GM23338 (cell line): ENCODE data around the gene CEACAM4. TPM values are rescaled to one million over a fixed set of nuclear protein-coding genes. Genes with fewer than 3 reads are reported as not detected.
"Not testable (repeated sequence)": the region's sequence is repeated elsewhere in the genome, so short reads cannot be mapped to it uniquely, and the experiment has no call there.

Experiments used
- ATAC-seq: fragments of 200-7000 bp; cut with Tn5 transposase; 3 replicates; pipeline ENCODE4 v1.9.1; 2020
- DNase-seq: peaks from one replicate; pipeline ENCODE4 v3.0.0-alpha.2; 2015; ENCODE audit warnings: low spot score
- H2AFZ ChIP-seq: fragments of 200-600 bp; sonication (generic); 2 replicates; pipeline ENCODE4 v1.8.0; 2016; ENCODE audit warnings: antibody characterized with exemption, mild to moderate bottlenecking, moderate library complexity
- H3F3A ChIP-seq: fragments of 200-600 bp; sonication (generic); replicated peaks from 2 replicates; pipeline ENCODE4 v1.8.0; 2017; ENCODE audit warnings: antibody characterized with exemption, mixed run types, low read depth
- H3K27ac ChIP-seq: fragments of 200-600 bp; sonication (generic); 2 replicates; pipeline ENCODE4 v1.6.1; 2016; ENCODE audit warnings: low read depth
- H3K27me3 ChIP-seq: fragments of 200-600 bp; sonication (generic); 2 replicates; pipeline ENCODE4 v1.8.0; 2016; ENCODE audit warnings: mild to moderate bottlenecking, mixed run types, moderate library complexity; ENCODE audit not compliant: insufficient read depth
- H3K36me3 ChIP-seq: fragments of 200-600 bp; sonication (generic); 2 replicates; pipeline ENCODE4 v1.8.0; 2016; ENCODE audit warnings: mild to moderate bottlenecking; ENCODE audit not compliant: insufficient read depth
- H3K4me1 ChIP-seq: fragments of 200-600 bp; sonication (generic); 2 replicates; pipeline ENCODE4 v1.8.0; 2016; ENCODE audit warnings: mild to moderate bottlenecking, moderate library complexity; ENCODE audit not compliant: insufficient read depth
- H3K4me2 ChIP-seq: fragments of 200-600 bp; sonication (generic); 2 replicates; pipeline ENCODE4 v1.7.1; 2017; ENCODE audit warnings: mixed run types
- H3K4me3 ChIP-seq: fragments of 200-600 bp; sonication (generic); 2 replicates; pipeline ENCODE4 v1.6.1; 2016; ENCODE audit warnings: mixed run types
- H3K79me2 ChIP-seq: fragments of 200-600 bp; sonication (generic); replicated peaks from 2 replicates; pipeline ENCODE4 v1.8.0; 2017; ENCODE audit warnings: mild to moderate bottlenecking; ENCODE audit not compliant: insufficient read depth
- H3K9me2 ChIP-seq: fragments of 200-600 bp; sonication (generic); 2 replicates; pipeline ENCODE4 v1.8.0; 2017; ENCODE audit not compliant: insufficient read depth
- H4K20me1 ChIP-seq: fragments of 200-600 bp; sonication (generic); replicated peaks from 2 replicates; pipeline ENCODE4 v1.8.0; 2017; ENCODE audit warnings: mild to moderate bottlenecking; ENCODE audit not compliant: insufficient read depth
- H3K27ac Mint-ChIP-seq: 2 replicates; pipeline ENCODE4 v1.8.0; 2020; ENCODE audit warnings: inconsistent platforms, mild to moderate bottlenecking, moderate library complexity, mixed read lengths
- H3K27me3 Mint-ChIP-seq: 3 replicates; pipeline ENCODE4 v1.8.0; 2022; ENCODE audit warnings: low read depth, mild to moderate bottlenecking, moderate library complexity, mixed read lengths, inconsistent platforms; ENCODE audit not compliant: insufficient read depth, poor library complexity
- H3K36me3 Mint-ChIP-seq: 3 replicates; pipeline ENCODE4 v1.8.0; 2021; ENCODE audit warnings: low read depth, mild to moderate bottlenecking, inconsistent platforms, moderate library complexity, mixed read lengths
- H3K4me1 Mint-ChIP-seq: 3 replicates; pipeline ENCODE4 v1.8.0; 2020; ENCODE audit warnings: mild to moderate bottlenecking, inconsistent platforms, mixed read lengths
- H3K4me3 Mint-ChIP-seq: 3 replicates; pipeline ENCODE4 v1.8.0; 2021; ENCODE audit warnings: moderate library complexity, mild to moderate bottlenecking, inconsistent platforms, mixed read lengths
- H3K9me3 Mint-ChIP-seq: 3 replicates; pipeline ENCODE4 v1.8.0; 2020; ENCODE audit warnings: moderate library complexity, mild to moderate bottlenecking, inconsistent platforms, mixed read lengths
- EZH2 ChIP-seq: fragments of 200-600 bp; sonication (generic); IDR thresholded peaks from one replicate; pipeline ENCODE4 v1.8.0; 2017; ENCODE audit warnings: antibody characterized with exemption, mild to moderate bottlenecking, low read depth; ENCODE audit not compliant: unreplicated experiment
- JUNB ChIP-seq: IDR thresholded peaks from one replicate; pipeline ENCODE4 v1.6.1; 2016; ENCODE audit warnings: antibody characterized with exemption; ENCODE audit not compliant: unreplicated experiment
- STAT1 ChIP-seq: IDR thresholded peaks from one replicate; pipeline ENCODE4 v1.6.1; 2016; ENCODE audit warnings: antibody characterized with exemption; ENCODE audit not compliant: unreplicated experiment
- ZNF331 ChIP-seq: fragments of 250-450 bp; sonication (Bioruptor Pico); IDR thresholded peaks from 2 replicates; pipeline ENCODE4 v1.5.0; 2020; ENCODE audit warnings: low read depth, mild to moderate bottlenecking, moderate library complexity
- ZNF462 ChIP-seq: fragments of 250-450 bp; sonication (Bioruptor Pico); IDR thresholded peaks from 2 replicates; pipeline ENCODE4 v1.5.0; 2020; ENCODE audit warnings: mild to moderate bottlenecking, moderate library complexity
- polyA plus RNA-seq: library from polyadenylated mRNA; unstranded; fragments of >200 nt; fragmentation: Nextera tagmentation; extraction: Ambion mirVana; gene quantifications from 2 replicates; pipeline ENCODE4 v1.2.1, GENCODE V29; 2016
- total RNA-seq: library from RNA; depleted of rRNA; stranded (reverse); fragments of >200 nt; shearing (Covaris generic); gene quantifications from 2 replicates; pipeline ENCODE4 v1.2.3, GENCODE V29; 2014
- TF ChIP-seq, protein P1 (sequence below): IDR thresholded peaks from one replicate; pipeline ENCODE4 v1.6.1; 2018; ENCODE audit warnings: antibody characterized with exemption; ENCODE audit not compliant: unreplicated experiment

The CEACAM4 gene
- total and polyA plus RNA-seq, 2 experiments from 2014 or later = not detected

GRCh38 chr19:41584260-41584810, 42.5 kb downstream of the CEACAM4 start:
- no peaks in the 10 kb centered on the region for H3K79me2 ChIP-seq
- no peak overlapping the region for H3K4me3 ChIP-seq
- Mint-ChIP-seq H3K27me3 (peaks cover 22% of the 10 kb centered on the region), H3K4me3 (no peak overlapping the region), H3K27ac (no peak overlapping the region), H3K9me3 (peaks cover 66% of the 10 kb centered on the region), H3K36me3 (peaks cover 29% of the 10 kb centered on the region), H3K4me1 (no peaks in the 10 kb centered on the region)
- H3F3A ChIP-seq = no peaks in the 10 kb centered on the region
- no peak overlapping the region for H3K27ac ChIP-seq
- no peak overlapping the region for H2AFZ ChIP-seq
- no peaks in the 10 kb centered on the region for H3K27me3 ChIP-seq
- no peaks in the 10 kb centered on the region for H3K4me1 ChIP-seq
- H3K4me2 ChIP-seq = no peak overlapping the region
- TF ChIP-seq JUNB (no peak), EZH2 (no peak), STAT1 (no peak), ZNF331 (no peak), ZNF462 (CRISPR knock-in tag) (no peak)
- TF ChIP-seq, protein P1, sequence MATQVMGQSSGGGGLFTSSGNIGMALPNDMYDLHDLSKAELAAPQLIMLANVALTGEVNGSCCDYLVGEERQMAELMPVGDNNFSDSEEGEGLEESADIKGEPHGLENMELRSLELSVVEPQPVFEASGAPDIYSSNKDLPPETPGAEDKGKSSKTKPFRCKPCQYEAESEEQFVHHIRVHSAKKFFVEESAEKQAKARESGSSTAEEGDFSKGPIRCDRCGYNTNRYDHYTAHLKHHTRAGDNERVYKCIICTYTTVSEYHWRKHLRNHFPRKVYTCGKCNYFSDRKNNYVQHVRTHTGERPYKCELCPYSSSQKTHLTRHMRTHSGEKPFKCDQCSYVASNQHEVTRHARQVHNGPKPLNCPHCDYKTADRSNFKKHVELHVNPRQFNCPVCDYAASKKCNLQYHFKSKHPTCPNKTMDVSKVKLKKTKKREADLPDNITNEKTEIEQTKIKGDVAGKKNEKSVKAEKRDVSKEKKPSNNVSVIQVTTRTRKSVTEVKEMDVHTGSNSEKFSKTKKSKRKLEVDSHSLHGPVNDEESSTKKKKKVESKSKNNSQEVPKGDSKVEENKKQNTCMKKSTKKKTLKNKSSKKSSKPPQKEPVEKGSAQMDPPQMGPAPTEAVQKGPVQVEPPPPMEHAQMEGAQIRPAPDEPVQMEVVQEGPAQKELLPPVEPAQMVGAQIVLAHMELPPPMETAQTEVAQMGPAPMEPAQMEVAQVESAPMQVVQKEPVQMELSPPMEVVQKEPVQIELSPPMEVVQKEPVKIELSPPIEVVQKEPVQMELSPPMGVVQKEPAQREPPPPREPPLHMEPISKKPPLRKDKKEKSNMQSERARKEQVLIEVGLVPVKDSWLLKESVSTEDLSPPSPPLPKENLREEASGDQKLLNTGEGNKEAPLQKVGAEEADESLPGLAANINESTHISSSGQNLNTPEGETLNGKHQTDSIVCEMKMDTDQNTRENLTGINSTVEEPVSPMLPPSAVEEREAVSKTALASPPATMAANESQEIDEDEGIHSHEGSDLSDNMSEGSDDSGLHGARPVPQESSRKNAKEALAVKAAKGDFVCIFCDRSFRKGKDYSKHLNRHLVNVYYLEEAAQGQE = no peak
- no peaks in the 10 kb centered on the region for H3K9me2 ChIP-seq
- H3K36me3 ChIP-seq = no peaks in the 10 kb centered on the region
- H4K20me1 ChIP-seq = no peaks in the 10 kb centered on the region
- no peak for ATAC-seq
- no peak for DNase-seq

GRCh38 chr19:41582577-41583182, 44.2 kb downstream of the CEACAM4 start:
- H3K4me2 ChIP-seq, H3K27ac Mint-ChIP-seq, H3K4me1 ChIP-seq, H3K4me1 Mint-ChIP-seq, ATAC-seq, DNase-seq, H2AFZ ChIP-seq, H3K27me3 ChIP-seq, H3K9me2 ChIP-seq, H3K4me3 ChIP-seq, H3K27ac ChIP-seq, H3K4me3 Mint-ChIP-seq, H3F3A ChIP-seq, H4K20me1 ChIP-seq, H3K79me2 ChIP-seq, H3K36me3 ChIP-seq: not testable (repeated sequence)
- H3K36me3 Mint-ChIP-seq = peaks cover 29% of the 10 kb centered on the region
- H3K27me3 Mint-ChIP-seq = peaks cover 18% of the 10 kb centered on the region
- H3K9me3 Mint-ChIP-seq = peaks cover 65% of the 10 kb centered on the region

- H3K36me3 ChIP-seq, H2AFZ ChIP-seq, H4K20me1 ChIP-seq, H3K4me2 ChIP-seq, H3K79me2 ChIP-seq, H3K4me1 Mint-ChIP-seq, H3K4me3 ChIP-seq, H3F3A ChIP-seq, H3K4me3 Mint-ChIP-seq, H3K27ac Mint-ChIP-seq, ATAC-seq, H3K9me2 ChIP-seq, H3K4me1 ChIP-seq, H3K27ac ChIP-seq, H3K27me3 ChIP-seq, DNase-seq: not testable (repeated sequence)
- peaks cover 15% of the 10 kb centered on the region for H3K27me3 Mint-ChIP-seq
- H3K36me3 Mint-ChIP-seq = peaks cover 29% of the 10 kb centered on the region
- H3K9me3 Mint-ChIP-seq = peaks cover 62% of the 10 kb centered on the region
Measured at GRCh38 chr19:41581068-41581467, 45.8 kb downstream of the CEACAM4 start.
